ENCODE data around the gene DIP2B.
"Not testable (repeated sequence)": the region's sequence is repeated elsewhere in the genome, so short reads cannot be mapped to it uniquely, and the experiment has no call there.

The DIP2B gene

GRCh38 chr12:50488801-50489200 is 16.0 kb upstream of the DIP2B start:
- no peak for DNase-seq (ENCODE audit: low read depth)
- no peak for TF ChIP-seq CTCF (conservative IDR thresholded peaks at IDR 0.05; ENCODE audit: low read length)
- no peak overlapping the region for H3K4me3 ChIP-seq (ENCODE audit: low read length)

GRCh38 chr12:50498119-50498518 is 6.7 kb upstream of the DIP2B start:
- not testable (repeated sequence) for H3K4me3 ChIP-seq (ENCODE audit: low read length); DNase-seq (ENCODE audit: low read depth)

- H3K4me3 ChIP-seq (ENCODE audit: low read length) = peak overlapping the region; percentile 87
- no peak for TF ChIP-seq CTCF (conservative IDR thresholded peaks at IDR 0.05; ENCODE audit: low read length)
- no peak for DNase-seq (ENCODE audit: low read depth)
These were observed 1.1 kb downstream of the DIP2B start for GRCh38 chr12:50505675-50506530.

- DNase-seq (ENCODE audit: low read depth) = no peak
- TF ChIP-seq CTCF (conservative IDR thresholded peaks at IDR 0.05; ENCODE audit: low read length) = no peak
- peak overlapping the region; percentile 87; the same call in 1 of the 2 replicates for H3K4me3 ChIP-seq (ENCODE audit: low read length)
These were observed 2.1 kb downstream of the DIP2B start for GRCh38 chr12:50506753-50507473.

GRCh38 chr12:50507474-50507838 is 2.7 kb downstream of the DIP2B start:
- TF ChIP-seq CTCF (conservative IDR thresholded peaks at IDR 0.05; ENCODE audit: low read length) = no peak
- no peak overlapping the region for H3K4me3 ChIP-seq (ENCODE audit: low read length)
- DNase-seq (ENCODE audit: low read depth) = no peak

GRCh38 chr12:50507930-50508329 is 3.1 kb downstream of the DIP2B start:
- H3K4me3 ChIP-seq (ENCODE audit: low read length) = no peak overlapping the region
- no peak for TF ChIP-seq CTCF (conservative IDR thresholded peaks at IDR 0.05; ENCODE audit: low read length)
- DNase-seq (ENCODE audit: low read depth) = no peak

GRCh38 chr12:50508414-50508813 is 3.6 kb downstream of the DIP2B start:
- no peak overlapping the region for H3K4me3 ChIP-seq (ENCODE audit: low read length)
- no peak for TF ChIP-seq CTCF (conservative IDR thresholded peaks at IDR 0.05; ENCODE audit: low read length)
- DNase-seq (ENCODE audit: low read depth) = peak; percentile 36

Data from AG10803 (cell line).